ENCODE results near the gene ICOS. TPM values are rescaled to one million over a fixed set of nuclear protein-coding genes. Genes with fewer than 3 reads are reported as not detected.

ICOS gene
- total and polyA plus RNA-seq, 10 of the 15 experiments (the other 5 are each of a cell fraction or from before 2014, with no cell fraction given) = 0.47 to 36.0 (median 0.87) TPM

- Histone ChIP-seq H3K27ac (ENCODE audit: control insufficient read depth, insufficient read depth) (no peak overlapping the region), H3K4me2 (ENCODE audit: control insufficient read depth, insufficient read depth) (no peak overlapping the region), H4K20me1 (ENCODE audit: control insufficient read depth, insufficient read depth) (no peaks in the 10 kb centered on the region), H3K4me3 (no peak overlapping the region), H3K9me3 (replicated peaks; ENCODE audit: control insufficient read depth, insufficient read depth, low read length) (no peaks in the 10 kb centered on the region; the same call in 2 of the 3 replicates), H3K9ac (ENCODE audit: control insufficient read depth, insufficient read depth, low read length) (no peak overlapping the region), H3K4me1 (ENCODE audit: control insufficient read depth, insufficient read depth, low read length) (no peaks in the 10 kb centered on the region), H2AFZ (ENCODE audit: control insufficient read depth, low read depth, low read length) (no peak overlapping the region), H3K36me3 (ENCODE audit: control insufficient read depth in 2 of 2, insufficient read depth in 2 of 2, low read length in 1 of 2) (no peaks in the 10 kb centered on the region), H3K27me3 (replicated peaks in 1 of 2; ENCODE audit: control insufficient read depth in 2 of 2, insufficient read depth in 2 of 2, low read length in 1 of 2) (no peaks in the 10 kb centered on the region), H3K79me2 (ENCODE audit: control insufficient read depth, insufficient read depth, low read length) (no peaks in the 10 kb centered on the region)
- ATAC-seq (no peak), FAIRE-seq (no peak), DNase-seq (ENCODE audit: low read depth, low spot score) (no peak)
- TF ChIP-seq SMAD1 (IDR thresholded peaks at IDR 0.05; ENCODE audit: low read depth, partially characterized antibody) (no peak), STAT1 (conservative IDR thresholded peaks at IDR 0.05) (no peak), CREB1 (IDR thresholded peaks at IDR 0.05; ENCODE audit: low read depth) (no peak), EED (IDR thresholded peaks at IDR 0.05; ENCODE audit: low read depth) (no peak), NR2C1 (IDR thresholded peaks at IDR 0.05) (no peak), PBX3 (IDR thresholded peaks at IDR 0.05; ENCODE audit: insufficient replicate concordance, low read depth, low read length) (no peak), USF2 (IDR thresholded peaks at IDR 0.05; ENCODE audit: borderline replicate concordance, low read depth, low read length) (no peak), ATF7 (IDR thresholded peaks at IDR 0.05; ENCODE audit: low read depth) (no peak), IRF5 (IDR thresholded peaks at IDR 0.05; ENCODE audit: borderline replicate concordance) (no peak), BCL11A (IDR thresholded peaks at IDR 0.05; ENCODE audit: low read depth, low read length) (no peak), SUPT20H (IDR thresholded peaks at IDR 0.05; ENCODE audit: borderline replicate concordance, control insufficient read depth, low read depth, low read length) (no peak), TCF7 (IDR thresholded peaks at IDR 0.05; ENCODE audit: borderline replicate concordance) (no peak), POLR2AphosphoS2 (IDR thresholded peaks at IDR 0.05; ENCODE audit: low read depth, low read length) (no peak), BRCA1 (IDR thresholded peaks at IDR 0.05; ENCODE audit: low read depth, low read length) (no peak), SMARCA5 (IDR thresholded peaks at IDR 0.05) (no peak), NFYB (IDR thresholded peaks at IDR 0.05; ENCODE audit: insufficient read depth, low read depth, low read length) (no peak), SP1 (IDR thresholded peaks at IDR 0.05; ENCODE audit: low read depth, low read length) (no peak), ZNF24 (IDR thresholded peaks at IDR 0.05) (no peak)
- CTCF ChIA-PET = interaction anchor here (1.5 kb wide), 1 partner anchor 47 kb away, joined by 3 read pairs; no protein-coding TSS in a partner anchor
- 0% methylated on average over 3 of the region's 3 CpGs for WGBS (ENCODE audit: insufficient coverage, insufficient replicate concordance, low lambda C conversion rate, missing lambda C conversion rate)
- RAD21 ChIA-PET (ENCODE audit: unreplicated experiment) = no interaction called here
- intact Hi-C loops (cut with micrococcal nuclease; ENCODE audit: unreplicated experiment) = no loop called here
- POLR2A ChIA-PET = no interaction called here
- in situ Hi-C loops (cut with MboI) = no loop called here
- no TSS peak for BruUV-seq (replicated peaks)
- SMC1A ChIA-PET (ENCODE audit: uncharacterized antibody, unreplicated experiment) = no interaction called here
Observed at GRCh38 chr2:204003276-204003990, 66.9 kb downstream of the ICOS start.

All from GM12878 (cell line).